Testis (tissue), 2 donors: Measurements from ENCODE around the gene TNS2.
A peak's percentile ranks its signal among the peaks of the same experiment; 100 is the strongest.

Experiments
- CTCF ChIP-seq, 3 experiments: fragments of 450-650 bp in 2 of 3; fragments of 200-600 bp in 1 of 3; sonication (generic) in 1 of 3; IDR thresholded peaks; one replicate each; pipeline ENCODE4 v1.5.1; 2016 to 2019; ENCODE audit warnings: antibody characterized with exemption in 3 of 3, mild to moderate bottlenecking in 2 of 3, moderate library complexity in 1 of 3
- POLR2A ChIP-seq: fragments of 450-650 bp; IDR thresholded peaks from one replicate; pipeline ENCODE4 v1.6.1; 2017; ENCODE audit warnings: antibody characterized with exemption, mild to moderate bottlenecking, moderate library complexity

GRCh38 chr12:53051058-53051880, 1.4 kb downstream of the TNS2 start:
- TF ChIP-seq CTCF (IDR thresholded peaks at IDR 0.05) (peak in 2 of 3 experiments; percentile 33 to 39), POLR2A (no peak)
